Peyer's patch (tissue), 4 donors: ENCODE results near the gene SH3GLB1. TPM values are rescaled to one million over a fixed set of nuclear protein-coding genes. Genes with fewer than 3 reads are reported as not detected.

ENCODE experiments used
- DNase-seq, 3 donors: peaks; one replicate each; pipeline ENCODE4 v3.0.0-alpha.2; 2017 to 2019
- H3K27ac ChIP-seq, 4 donors: fragments of 200-600 bp; sonication (generic); one replicate each; pipeline ENCODE4 v1.5.1; 2016 to 2019
- H3K27me3 ChIP-seq, 2 donors: fragments of 200-600 bp; sonication (generic); one replicate each; pipeline ENCODE4 v1.5.1; 2019
- H3K36me3 ChIP-seq, 3 donors: fragments of 200-600 bp; sonication (generic); one replicate each; pipeline ENCODE4 v1.5.1; 2016 to 2019
- H3K4me1 ChIP-seq, 4 donors: fragments of 200-600 bp; sonication (generic); one replicate each; pipeline ENCODE4 v1.5.1; 2016 to 2019
- H3K4me3 ChIP-seq, 4 donors: fragments of 200-600 bp; sonication (generic); 1 replicate in 3 of 4; 2 replicates in 1 of 4; pipeline ENCODE4 v1.5.1; 2016 to 2019; ENCODE audit warnings: mild to moderate bottlenecking in 1 of 4
- H3K9me3 ChIP-seq, 4 donors: fragments of 200-600 bp; sonication (generic); one replicate each; pipeline ENCODE4 v1.5.1; 2016 to 2019; ENCODE audit warnings: mild to moderate bottlenecking in 1 of 4
- CTCF ChIP-seq, 6 experiments: fragments of 450-650 bp in 4 of 6; fragments of 200-600 bp in 2 of 6; sonication (generic) in 1 of 6; IDR thresholded peaks; one replicate each; pipeline ENCODE4 v1.5.1; 2017 to 2019; ENCODE audit warnings: antibody characterized with exemption in 6 of 6, mild to moderate bottlenecking in 3 of 6, moderate library complexity in 1 of 6
- POLR2A ChIP-seq, 2 donors: fragments of 450-650 bp; IDR thresholded peaks; one replicate each; pipeline ENCODE4 v1.5.1; 2017; ENCODE audit warnings: antibody characterized with exemption in 2 of 2, mild to moderate bottlenecking in 2 of 2, moderate library complexity in 2 of 2
- total RNA-seq, 4 donors: library from RNA; depleted of rRNA; stranded (reverse); fragments of >200 nt; gene quantifications; one replicate each; pipeline ENCODE4 v1.1.0, GENCODE V29; 2016

SH3GLB1 gene
- total RNA-seq, 4 donors from 2014 or later = 42.2 to 62.7 (median 45.9) TPM

- peaks cover 0 to 23% (median 0%) of the 10 kb centered on the region in 3 donors for H3K36me3 ChIP-seq
- H3K4me3 ChIP-seq = no peak overlapping the region
- no peaks in the 10 kb centered on the region for H3K9me3 ChIP-seq
- H3K27ac ChIP-seq = no peak overlapping the region
- no peaks in the 10 kb centered on the region for H3K27me3 ChIP-seq
- TF ChIP-seq POLR2A (IDR thresholded peaks at IDR 0.05) (no peak), CTCF (IDR thresholded peaks at IDR 0.05) (no peak)
- DNase-seq = no peak
- peaks cover 0 to 27% (median 8%) of the 10 kb centered on the region in 4 donors for H3K4me1 ChIP-seq
Measured at GRCh38 chr1:86714159-86714558, 9.8 kb downstream of the SH3GLB1 start.

- Histone ChIP-seq H3K4me3 (no peak overlapping the region), H3K36me3 (peaks cover 0 to 27% (median 0%) of the 10 kb centered on the region in 3 donors), H3K27ac (no peak overlapping the region), H3K4me1 (peaks cover 0 to 27% (median 8%) of the 10 kb centered on the region in 4 donors), H3K27me3 (no peaks in the 10 kb centered on the region), H3K9me3 (no peaks in the 10 kb centered on the region)
- no peak for DNase-seq
- no peak for TF ChIP-seq CTCF (IDR thresholded peaks at IDR 0.05)
Measured at GRCh38 chr1:86714561-86715244, 10.3 kb downstream of the SH3GLB1 start.

- peaks cover 0 to 10% (median 5%) of the 10 kb centered on the region in 4 donors for H3K4me1 ChIP-seq
- peaks cover 0 to 58% (median 0%) of the 10 kb centered on the region in 3 donors for H3K36me3 ChIP-seq
- no peak for DNase-seq
- TF ChIP-seq CTCF (IDR thresholded peaks at IDR 0.05) (no peak), POLR2A (IDR thresholded peaks at IDR 0.05) (no peak)
- H3K4me3 ChIP-seq = no peak overlapping the region
- H3K27me3 ChIP-seq = no peaks in the 10 kb centered on the region
- H3K9me3 ChIP-seq = no peaks in the 10 kb centered on the region
- H3K27ac ChIP-seq = no peak overlapping the region
Measured at GRCh38 chr1:86718786-86719185, 14.4 kb downstream of the SH3GLB1 start.

- H3K4me3 ChIP-seq = no peak overlapping the region
- no peak for TF ChIP-seq CTCF (IDR thresholded peaks at IDR 0.05)
- no peak for TF ChIP-seq POLR2A (IDR thresholded peaks at IDR 0.05)
- no peak for DNase-seq
- no peaks in the 10 kb centered on the region for H3K9me3 ChIP-seq
- no peaks in the 10 kb centered on the region for H3K4me1 ChIP-seq
- no peaks in the 10 kb centered on the region for H3K27me3 ChIP-seq
- no peak overlapping the region for H3K27ac ChIP-seq
- H3K36me3 ChIP-seq = peaks cover 0 to 28% (median 0%) of the 10 kb centered on the region in 3 donors
Measured at GRCh38 chr1:86731416-86731815, 27.0 kb downstream of the SH3GLB1 start.

- DNase-seq = no peak
Measured at GRCh38 chr1:86733340-86733739, 29.0 kb downstream of the SH3GLB1 start.

More at GRCh38 chr1:86733340-86733739, 29.0 kb downstream of the SH3GLB1 start:
- Histone ChIP-seq H3K4me3 (no peak overlapping the region), H3K36me3 (peaks cover 0 to 40% (median 0%) of the 10 kb centered on the region in 3 donors), H3K27me3 (no peaks in the 10 kb centered on the region), H3K27ac (no peak overlapping the region), H3K4me1 (no peaks in the 10 kb centered on the region), H3K9me3 (no peaks in the 10 kb centered on the region)
- TF ChIP-seq POLR2A (IDR thresholded peaks at IDR 0.05) (no peak), CTCF (IDR thresholded peaks at IDR 0.05) (no peak)
